GM18909 (cell line): ENCODE measurements around the gene RBM10.

ENCODE experiments used
- ATAC-seq: cut with Tn5 transposase; IDR thresholded peaks from one replicate; pipeline ENCODE4 v1.9.1; 2021; ENCODE audit warnings: mild to moderate bottlenecking; ENCODE audit not compliant: unreplicated experiment, poor library complexity

Gene RBM10

DNA sequence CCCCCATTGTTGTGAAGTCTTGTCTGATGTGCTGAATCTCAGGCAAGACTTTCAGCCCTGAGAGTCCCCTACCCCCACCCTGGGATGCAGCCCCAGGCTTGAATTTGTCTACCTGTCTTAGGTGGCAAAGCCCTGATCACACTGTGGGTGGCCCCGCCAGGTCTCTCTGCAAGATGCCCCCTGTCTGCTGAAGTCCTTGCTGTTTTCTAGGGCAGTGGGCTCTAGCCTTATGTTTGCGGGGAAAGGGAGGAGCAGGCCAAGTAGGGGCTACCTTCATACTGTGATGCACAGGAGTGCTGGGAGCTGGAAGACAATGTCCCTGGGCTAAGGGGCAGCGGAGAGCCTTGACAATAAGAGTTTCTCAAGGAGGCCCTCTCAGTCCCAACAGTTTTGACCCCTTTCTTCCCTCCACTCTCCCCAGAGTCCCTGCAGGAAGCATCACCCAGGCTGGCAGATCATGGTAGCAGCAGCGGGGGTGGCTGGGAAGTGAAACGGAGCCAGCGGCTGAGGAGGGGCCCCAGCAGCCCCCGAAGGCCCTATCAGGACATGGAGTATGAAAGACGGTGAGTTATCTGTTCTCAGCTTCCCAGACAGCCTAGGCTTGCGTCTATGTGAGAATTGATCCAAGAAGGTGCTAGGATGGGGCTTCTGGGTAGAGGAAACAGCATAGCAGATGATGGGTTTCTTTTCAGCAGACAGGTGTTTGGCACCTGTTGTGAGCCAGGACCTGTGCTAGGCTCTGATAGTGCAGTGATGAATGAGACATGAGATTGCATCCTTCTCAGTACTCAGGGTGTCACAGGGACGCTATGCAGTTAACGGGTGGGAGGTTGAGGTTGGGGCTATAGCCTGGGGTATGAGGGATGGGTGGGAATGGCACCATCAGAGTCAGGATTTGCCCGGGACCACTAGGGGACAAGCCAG, 2.2 kb downstream of the RBM10 start:
- no peak for ATAC-seq

DNA sequence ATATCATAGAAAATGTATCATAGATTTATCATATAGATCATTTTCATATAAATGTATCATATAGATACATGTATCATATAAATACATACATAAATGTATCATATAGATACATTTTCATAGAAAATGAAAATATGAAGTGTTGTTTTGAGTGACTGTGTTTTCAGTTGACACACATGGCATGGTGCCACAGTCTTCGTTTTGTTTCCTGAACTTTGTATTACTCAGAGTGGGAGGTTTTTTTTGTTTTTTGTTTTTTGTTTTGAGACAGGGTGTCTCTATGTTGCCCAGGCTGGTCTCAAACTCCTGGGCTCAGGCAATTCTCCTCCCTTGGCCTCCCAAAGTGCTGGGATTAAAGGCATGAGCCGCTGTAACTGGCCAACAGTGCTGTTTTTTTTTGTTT, 3.9 kb downstream of the RBM10 start:
- no peak for ATAC-seq

DNA sequence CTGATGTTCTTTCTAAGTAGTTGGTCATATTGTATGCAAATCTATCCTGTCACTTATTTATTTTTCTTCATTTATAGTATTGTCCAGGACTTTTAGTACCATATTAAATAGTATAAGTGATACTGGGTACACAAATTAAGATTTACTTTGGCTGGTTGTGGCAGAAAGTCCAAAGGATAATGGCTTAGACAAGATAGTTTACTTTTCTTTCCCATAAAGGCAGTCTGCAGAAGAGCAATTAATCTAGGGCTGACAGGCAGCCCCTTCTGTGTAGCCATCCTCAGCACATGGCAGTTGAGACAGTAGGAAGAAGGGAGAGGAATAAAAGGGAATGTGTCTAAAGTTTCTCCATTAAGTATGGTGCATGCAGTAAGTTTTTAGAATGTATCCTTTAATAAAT, 6.4 kb downstream of the RBM10 start:
- no peak for ATAC-seq

DNA sequence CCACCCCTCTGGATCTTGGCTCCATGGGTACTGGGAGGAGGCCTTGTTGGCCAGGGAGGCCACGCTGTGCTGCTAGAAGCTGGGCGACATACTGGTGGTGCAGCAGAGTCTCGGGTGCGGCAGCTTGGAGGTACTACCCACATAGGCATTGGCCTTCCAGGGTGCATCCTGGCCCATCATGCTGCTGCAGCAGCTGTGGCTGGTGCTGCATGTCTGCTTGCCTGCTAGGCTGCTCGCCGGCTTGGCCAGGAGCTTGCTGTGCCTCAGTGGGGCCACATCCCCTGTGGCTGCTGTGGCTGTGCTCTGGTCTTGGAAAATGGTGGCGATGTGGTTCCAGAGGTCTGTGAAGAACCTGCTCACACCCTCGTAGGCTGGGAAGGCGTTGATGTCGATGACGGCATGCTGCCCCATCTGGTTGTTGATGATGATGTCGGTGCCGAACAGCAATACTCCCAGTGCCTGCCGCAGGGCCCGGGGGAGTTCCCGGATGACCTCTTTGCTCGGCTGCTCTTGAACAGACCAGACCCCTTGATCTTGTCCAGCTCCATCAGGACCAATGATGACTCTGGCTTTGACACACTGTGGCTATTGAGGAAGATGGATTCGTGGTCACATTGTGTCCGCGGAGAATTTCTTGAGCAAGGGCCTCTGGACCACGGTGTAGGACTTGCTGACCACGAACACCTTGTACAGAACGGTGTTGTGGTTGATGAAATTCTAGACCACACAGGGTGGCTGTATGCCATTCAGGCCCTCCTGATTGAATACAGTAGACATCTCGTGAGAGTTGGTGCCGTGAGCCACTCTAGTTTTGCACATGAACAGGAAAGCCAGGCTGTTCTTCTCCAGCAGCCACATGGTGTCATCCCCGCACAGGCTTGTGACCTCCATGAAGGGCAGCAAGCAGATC, 11.8 kb downstream of the RBM10 start:
- ATAC-seq, result no peak

DNA sequence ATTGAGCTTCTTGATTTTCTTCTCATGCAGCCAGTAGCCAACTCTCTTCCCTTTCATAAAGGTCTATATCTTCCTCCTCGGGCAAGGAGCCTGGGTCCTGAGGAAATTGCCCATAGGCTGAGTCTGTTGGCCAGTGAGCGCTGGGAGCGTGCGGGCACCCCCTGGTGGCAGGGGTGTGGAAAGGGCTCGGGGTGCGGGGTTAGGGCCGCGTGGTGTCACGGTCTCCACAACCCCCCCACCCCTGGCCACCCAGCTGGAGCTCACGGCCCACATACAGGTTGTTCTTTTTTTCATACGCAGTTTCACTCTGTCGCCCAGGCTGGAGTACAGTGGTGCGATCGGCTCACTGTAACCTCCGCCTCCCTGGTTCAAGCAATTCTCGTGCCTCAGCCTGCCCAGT, 13.1 kb downstream of the RBM10 start:
- no peak for ATAC-seq

DNA sequence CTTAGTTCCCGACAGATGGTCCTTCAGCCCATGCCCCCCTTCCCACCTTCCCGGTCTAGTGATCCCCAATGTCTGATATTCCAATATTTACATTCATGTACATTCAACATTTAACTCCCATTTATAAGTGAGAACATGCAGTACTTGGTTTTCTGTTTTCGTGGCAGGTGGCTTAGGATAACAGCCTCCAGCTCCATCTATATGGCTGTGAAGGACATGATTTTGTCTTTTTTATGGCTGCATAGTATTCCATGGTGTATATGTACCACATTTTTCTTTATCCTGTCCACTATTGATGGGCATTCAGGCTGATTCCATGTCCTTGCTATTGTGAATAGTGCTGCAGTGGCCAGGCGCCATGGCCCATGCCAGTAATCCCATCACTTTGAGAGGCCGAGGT, 13.8 kb downstream of the RBM10 start:
- ATAC-seq, result no peak

DNA sequence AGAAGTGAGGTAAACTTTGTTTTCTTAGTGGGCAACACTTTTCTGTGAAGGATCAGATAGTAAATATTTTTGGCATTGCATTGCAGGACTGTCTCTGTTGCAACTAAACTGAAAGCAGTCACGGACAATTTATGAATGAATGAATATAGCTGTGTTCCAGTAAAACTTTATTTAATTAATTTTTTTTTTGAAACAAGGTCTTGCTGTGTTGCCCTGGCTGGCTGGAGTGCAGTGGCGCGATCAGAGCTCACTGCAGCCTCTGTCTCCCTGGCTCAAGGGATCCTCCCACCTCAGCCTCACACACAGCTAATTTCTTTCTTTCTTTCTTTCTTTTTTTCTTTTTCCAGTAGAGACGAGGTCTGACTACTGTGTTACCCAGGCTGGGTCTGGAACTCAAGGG, 15.8 kb downstream of the RBM10 start:
- no peak for ATAC-seq

DNA sequence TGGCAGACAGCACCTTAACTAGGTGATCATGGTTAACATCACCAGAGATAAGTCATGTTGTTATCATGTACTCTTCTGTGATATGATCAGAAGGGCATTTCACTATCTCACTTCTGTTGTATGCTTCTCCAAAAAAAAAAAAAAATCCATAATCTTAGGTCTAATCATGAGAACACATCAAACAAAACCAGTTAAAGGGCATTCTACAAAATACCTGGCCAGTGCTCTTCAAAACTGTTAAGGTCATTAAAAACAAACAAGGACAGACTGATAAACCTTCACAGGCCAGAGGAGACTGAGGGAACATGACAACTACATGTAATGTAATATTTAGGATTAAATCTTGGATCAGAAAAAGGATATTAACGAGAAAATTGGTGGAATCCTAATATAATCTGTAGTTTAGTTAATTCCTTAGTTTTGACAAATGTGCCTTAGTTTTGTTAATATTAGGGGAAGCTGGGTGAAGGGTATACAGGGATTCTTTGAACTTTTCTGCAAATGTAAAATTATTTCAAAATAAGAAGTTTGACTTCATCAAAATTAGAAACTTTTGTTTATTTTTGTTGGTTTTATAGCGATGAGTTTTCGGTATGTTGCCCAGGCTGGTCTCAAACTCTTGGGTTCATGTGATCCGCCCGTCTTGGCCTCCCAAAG, 18.0 kb downstream of the RBM10 start:
- ATAC-seq, result no peak

DNA sequence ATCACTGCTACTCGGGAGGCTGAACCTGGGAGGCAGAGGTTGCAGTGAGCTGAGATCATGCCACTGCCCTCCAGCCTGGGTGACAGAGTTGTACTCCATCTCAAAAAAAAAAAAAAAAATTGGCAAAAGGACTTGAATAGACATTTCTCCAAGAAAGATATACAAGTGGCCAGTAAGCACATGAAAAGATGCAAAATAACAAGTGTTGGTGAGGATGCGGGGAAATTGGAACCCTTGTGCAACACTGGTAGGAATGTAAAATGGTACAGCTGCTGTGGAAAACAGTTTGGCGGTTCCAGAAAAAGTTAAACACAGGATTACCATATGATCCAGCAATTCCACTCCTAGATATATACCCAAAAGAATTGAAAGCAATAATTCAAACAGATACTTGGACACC, 19.4 kb downstream of the RBM10 start:
- ATAC-seq, result no peak

DNA sequence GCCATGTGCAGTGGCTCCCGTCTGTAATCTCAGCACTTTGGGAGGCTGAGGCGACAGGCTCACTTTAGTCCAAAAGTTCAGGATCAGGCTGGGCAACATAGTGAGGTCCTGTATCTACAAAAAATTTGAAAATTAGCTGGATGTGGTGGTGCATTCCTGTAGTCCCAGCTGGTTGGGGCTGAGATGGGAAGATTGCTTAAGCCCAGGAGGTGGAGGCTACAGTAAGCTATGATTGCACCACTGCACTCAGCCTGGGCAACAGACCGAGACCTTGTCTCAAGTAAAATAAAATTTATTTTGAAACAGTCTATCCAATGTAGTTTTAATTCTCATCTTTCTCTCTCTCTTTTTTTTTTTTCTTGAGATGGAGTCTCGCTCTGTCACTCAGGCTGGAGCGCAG, 21.1 kb downstream of the RBM10 start:
- no peak for ATAC-seq

DNA sequence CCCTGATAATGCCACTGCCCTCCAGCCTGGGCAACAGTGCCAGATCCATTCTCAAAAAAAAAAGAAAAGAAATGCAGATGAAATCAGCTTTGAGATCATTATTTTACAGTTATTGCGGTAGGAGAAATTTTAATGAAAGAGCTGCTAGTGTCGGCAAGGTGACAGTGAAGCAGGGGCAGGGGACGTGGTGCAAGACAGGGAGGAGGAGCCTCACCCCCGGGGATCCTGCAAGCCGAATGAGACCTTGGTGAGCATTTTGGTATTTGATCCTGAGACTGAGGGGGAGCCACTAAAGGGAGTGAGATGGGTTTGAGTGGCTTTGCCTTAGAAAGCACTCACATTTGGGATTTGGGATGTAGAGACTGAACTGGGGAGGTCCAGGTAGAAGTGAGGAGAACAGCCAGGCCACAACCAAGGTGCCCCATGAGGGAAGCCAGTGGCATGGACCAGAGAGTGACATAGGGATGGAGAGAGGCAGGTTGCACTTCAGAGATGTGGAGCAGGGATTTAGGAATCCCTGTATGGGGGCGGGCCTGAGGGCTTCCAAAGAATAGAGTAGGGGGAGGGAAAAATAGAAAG, 23.6 kb downstream of the RBM10 start:
- ATAC-seq, result no peak

DNA sequence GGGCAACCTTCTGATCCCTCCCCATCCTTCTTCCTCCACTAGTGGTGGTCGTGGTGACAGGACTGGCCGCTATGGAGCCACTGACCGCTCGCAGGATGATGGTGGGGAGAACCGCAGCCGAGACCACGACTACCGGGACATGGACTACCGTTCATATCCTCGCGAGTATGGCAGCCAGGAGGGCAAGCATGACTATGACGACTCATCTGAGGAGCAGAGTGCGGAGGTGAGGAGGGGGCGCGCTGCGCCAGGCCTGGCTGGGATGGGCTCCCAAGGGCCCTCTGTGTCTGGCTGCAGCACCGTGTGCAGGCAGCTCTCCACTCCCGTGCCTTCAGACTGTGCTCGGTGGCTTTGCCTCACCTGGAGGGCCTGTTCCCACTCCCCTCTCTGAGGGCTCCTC, 24.3 kb downstream of the RBM10 start:
- no peak for ATAC-seq

DNA sequence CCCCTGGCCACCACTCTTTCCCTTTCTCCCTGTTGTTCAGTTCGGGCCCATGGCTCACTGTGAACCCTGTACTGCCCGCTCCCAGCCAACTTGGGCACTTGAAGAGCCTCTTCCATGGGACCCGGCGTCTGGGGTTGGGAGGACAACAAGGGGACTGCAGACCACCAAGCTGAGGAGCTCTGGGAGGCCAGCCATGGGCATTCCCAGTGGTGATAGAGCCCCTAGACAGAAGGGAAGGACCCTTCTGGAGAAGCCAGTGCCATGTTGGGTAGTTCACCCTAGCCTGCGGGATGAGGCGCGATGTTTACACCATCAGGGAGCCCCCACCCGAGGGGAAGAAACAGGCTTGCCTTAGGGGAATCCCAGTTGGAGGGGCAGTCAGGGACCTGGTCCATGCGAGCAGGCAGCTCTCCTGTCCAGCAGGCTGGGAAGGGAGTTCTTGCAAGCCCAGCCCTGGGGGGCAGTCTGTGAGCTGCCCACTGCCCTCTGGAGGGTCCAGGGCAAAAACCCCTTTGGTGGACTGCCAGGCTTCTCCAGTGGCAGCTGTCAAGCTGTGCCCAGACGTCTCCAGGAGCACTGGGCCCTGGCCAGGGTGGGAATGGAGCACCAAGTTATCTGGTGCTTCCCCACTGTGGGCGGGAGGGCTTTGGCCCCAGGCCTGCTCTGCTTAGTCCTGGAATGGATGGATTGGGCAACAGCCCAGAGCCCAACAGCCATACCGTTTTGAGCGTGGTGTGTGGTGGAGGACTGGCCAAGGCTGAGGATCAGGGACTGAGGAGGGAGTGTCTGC, 24.9 kb downstream of the RBM10 start:
- no peak for ATAC-seq

DNA sequence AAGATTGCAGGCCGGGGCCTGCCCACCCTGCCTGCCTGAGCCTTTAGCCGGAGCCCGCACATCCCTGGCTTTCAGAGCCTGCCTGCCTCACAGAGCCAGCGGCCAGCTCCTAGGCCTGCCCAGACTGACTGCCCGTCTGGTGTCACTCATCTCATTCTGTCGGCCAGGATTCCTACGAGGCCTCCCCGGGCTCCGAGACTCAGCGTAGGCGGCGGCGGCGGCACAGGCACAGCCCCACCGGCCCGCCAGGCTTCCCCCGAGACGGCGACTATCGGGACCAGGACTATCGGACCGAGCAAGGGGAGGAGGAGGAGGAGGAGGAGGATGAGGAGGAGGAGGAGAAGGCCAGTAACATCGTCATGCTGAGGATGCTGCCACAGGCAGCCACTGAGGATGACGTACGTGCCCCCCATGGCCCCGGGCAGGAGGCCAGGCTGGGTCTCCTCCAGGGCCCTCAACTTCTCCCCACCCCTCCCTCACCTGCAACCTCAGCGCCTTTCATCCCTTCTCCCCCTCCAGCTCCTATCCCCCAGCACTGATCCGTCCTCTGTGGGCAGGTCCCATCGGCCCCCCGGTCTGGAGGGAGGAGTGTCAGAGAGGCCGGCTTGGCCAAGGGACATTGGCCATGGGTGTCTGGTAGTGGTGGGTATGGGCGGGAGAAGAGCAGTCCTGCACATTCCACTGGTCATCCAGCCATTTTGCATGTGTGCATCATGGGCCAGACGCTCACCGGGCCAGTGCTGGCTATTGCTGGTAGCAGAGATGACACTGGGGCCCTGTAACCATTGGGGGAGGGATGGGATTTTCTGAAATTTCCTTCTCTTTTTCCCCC, 26.1 kb downstream of the RBM10 start:
- ATAC-seq, result no peak

DNA sequence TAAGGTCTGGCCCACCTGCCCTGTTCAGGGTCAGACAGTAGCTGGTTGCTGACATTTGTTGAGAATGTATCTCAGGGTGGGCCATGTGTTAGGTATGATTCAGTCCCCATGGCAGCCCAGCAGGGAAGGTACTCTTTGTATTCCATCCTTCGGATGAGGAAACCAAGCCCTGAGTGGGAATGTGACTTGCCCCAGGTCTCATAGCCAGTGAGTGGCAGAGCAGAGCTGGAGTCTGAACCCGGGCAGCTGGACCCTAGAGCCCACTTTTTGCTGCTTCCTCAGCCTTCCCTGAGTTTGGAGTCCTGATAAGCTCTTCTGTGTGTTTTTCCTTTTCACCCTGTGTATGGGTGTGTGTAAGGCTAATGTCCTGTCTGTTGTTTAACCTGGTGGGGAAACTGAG, 27.0 kb downstream of the RBM10 start:
- ATAC-seq, result no peak

DNA sequence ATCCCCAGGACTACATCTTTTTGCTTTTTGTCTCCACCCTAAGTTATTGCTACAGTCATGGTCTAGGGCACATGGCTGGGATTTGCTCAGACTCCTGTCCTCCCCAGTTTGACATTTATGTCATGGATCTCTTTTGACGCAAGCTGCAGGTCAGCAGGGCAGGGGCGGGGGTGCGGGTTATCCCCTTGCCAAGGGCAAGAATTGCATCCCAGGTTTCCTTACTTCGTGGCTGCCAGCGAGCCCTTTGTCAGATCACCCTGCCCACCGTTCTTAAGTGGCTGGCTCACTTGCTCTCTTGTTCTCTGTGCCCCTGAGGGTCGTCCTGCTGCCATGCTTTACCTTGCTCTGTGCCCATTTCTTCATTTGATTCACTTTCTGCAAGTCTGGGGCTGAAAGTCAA, 27.5 kb downstream of the RBM10 start:
- ATAC-seq, result no peak

DNA sequence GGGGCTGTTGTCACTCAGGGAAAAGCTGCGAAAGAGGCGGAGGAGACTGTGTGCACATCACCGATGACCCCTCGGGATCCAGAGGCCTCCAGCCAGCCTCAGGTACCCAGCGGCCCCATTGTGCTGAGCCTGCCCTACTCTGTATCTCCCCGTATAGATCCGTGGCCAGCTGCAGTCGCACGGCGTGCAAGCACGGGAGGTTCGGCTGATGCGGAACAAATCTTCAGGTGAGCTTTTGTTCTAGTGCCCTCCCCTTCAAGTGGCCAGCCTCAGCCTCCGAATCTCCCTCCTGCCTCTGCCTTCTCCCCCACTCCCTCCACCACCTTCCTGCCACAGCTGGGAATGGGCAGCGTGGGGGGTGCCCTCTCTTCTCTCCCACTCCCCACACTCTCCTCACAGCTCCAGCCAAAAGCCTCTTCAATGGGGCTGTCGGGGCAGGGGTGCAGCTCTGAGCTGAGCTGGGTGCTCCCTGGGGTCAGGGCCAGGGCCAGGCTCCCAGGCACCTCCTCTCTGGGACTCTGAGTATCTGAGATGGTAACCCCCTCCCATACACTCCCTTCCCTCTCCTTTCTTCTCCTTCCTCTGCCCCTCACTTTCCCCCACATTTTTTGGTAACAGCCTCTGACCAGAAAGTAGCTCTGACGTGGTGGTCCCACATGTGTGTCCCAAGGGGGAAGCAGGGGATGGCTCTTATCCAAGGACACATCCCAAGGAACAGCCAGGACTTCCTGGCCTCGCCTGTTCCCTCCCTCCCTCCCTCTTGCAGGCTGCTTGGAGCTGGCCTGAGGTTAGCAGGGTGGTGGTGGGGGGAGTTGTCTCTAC, 28.2 kb downstream of the RBM10 start:
- ATAC-seq, result no peak

DNA sequence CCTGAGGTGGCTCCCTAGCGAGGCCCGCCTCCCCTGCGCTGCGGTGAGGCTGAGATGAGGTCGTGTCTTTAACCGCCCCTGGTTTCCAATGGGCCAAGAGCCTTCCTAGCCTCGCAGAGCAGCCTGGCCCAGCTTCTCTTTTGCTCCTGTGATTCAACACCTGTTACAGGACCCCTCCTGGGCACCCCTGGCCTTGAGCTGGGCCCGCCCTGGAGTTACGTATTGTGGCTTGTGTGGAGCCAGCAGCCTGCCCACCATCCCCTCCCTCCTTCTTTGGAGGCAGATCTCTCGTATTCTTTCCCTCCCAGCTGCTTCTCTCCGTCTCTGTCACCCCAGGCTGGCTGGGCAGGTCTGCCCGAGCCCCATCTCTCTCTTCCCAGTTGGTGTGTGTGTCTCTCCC, 29.4 kb downstream of the RBM10 start:
- no peak for ATAC-seq
